Suppressor macrophage treated with lipopolysaccharide for 1 hour (primary cell): ENCODE data around the gene PFKL.

Experiments
- DNase-seq, 3 donors: peaks; one replicate each; pipeline ENCODE4 v3.0.0-alpha.2; 2020 to 2022

Gene PFKL

DNA sequence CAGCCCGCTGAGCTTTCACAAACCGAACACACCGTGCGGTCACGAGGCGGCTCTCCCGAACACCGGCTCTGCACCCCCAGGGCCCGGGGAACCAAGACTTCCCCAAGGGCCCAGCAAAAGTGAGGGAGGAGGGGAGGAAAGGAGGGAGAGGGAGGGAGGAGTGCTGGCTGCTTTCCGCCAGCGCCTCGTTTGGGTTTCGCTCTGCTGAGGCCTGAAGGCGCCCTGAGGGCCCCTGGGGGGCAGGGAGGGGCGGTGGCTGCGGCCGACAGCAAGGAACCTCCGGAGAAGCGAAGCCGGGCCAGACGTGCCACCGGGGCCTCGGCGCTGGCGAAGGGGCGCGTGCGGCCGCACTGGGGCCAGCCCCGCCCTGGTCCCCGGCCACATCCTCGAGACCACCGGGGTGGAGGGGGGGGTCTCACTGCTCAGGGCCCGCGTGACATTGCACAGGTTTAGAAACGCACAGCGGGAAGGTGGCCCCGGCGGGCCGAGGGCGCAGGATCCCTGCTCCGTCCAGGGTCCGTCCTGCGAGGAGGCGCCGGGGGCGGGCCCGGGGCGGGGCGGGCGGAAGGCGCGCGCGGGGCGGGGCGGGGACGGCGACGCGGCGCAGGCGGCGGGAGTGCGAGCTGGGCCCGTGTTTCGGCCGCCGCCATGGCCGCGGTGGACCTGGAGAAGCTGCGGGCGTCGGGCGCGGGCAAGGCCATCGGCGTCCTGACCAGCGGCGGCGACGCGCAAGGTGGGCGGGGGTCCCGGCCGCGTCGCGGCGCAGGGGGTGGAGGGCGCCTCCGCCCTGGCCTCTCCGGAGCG is at the start of gene PFKL:
Gene PFKL, plus strand, starts transcription at position 596 of the 804 bp plus-strand sequence. Its CDS starts 53 bp downstream, at position 649.
- DNase-seq: peak; percentile 66 to 93 (median 82)

DNA sequence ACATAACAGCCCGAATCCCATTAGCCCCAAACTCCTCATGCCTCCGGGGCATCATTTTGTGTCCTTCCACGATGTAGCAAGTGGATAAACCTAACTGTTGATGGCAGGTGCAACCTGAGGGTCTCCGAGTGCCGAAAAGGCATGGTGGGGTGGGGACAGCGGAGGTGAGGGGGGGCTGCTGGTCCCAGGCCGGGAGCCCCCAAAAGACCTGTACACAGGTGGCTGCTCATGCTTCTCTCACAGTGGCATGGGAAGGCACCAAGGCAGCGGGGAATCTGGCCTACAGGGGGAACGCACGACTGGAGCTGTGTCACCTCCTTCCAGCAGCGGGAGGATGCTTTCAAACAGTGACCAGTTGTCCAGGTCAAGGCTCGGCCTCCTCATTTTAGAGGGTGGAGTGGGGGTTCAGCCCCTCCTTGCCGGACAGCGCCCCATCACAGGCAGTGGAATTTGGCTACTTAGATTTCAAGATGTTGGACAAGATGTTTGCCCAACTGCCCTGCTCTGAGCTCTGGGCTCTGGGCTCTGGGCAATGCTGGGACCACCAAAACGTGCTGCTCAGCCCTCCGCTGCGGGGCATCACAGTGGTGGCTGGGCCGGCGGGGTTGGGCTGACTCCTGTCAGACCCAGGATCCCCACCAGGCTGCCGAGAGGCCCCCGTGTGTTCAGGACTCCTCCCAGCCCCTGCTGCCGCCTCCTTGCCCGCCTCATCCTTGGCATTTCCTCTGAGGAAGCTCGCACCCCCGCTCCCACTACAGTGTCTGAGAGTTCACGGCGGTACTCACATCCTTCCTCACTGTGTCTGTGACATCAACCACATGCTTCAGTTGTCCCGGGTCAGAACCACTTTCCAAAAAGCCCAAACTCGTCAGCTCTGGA is 45.8 kb upstream of the PFKL start:
- DNase-seq: peak; percentile 69 to 75 (median 72)

DNA sequence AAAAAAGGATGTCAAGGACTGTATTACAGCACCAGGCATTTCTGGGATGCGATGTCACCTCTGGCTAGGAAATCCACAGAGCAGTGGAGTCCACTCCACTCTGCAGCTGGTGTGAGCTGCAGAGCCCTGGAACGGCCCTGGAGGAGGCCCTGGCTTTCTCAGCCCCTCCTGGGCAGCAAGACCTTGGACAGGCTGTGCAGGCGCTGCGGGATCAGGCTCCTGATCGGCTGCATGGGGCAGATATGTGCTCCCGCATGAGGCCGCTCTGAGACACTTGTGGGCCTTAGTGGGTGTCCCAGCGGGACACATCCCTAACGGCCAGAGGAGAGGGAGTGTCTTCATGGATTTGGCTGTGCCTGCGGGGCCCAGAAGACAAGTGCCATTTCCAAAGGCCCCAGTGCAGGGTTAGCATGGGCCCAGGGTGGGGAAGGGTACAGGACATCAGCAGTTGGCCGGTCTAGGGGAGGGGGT is 44.3 kb upstream of the PFKL start:
- DNase-seq: peak in 1 of 3 donors; percentile 18

- DNase-seq: no peak
Measured at GRCh38 chr21:44258056-44258725, 41.7 kb upstream of the PFKL start.

GRCh38 chr21:44259082-44259705 is 40.7 kb upstream of the PFKL start:
- DNase-seq: peak in 1 of 3 donors; percentile 40

GRCh38 chr21:44260066-44260465 is 39.8 kb upstream of the PFKL start:
- peak; percentile 70 to 79 (median 76) for DNase-seq

- DNase-seq: no peak
Measured at GRCh38 chr21:44260791-44261631, 38.8 kb upstream of the PFKL start.

DNA sequence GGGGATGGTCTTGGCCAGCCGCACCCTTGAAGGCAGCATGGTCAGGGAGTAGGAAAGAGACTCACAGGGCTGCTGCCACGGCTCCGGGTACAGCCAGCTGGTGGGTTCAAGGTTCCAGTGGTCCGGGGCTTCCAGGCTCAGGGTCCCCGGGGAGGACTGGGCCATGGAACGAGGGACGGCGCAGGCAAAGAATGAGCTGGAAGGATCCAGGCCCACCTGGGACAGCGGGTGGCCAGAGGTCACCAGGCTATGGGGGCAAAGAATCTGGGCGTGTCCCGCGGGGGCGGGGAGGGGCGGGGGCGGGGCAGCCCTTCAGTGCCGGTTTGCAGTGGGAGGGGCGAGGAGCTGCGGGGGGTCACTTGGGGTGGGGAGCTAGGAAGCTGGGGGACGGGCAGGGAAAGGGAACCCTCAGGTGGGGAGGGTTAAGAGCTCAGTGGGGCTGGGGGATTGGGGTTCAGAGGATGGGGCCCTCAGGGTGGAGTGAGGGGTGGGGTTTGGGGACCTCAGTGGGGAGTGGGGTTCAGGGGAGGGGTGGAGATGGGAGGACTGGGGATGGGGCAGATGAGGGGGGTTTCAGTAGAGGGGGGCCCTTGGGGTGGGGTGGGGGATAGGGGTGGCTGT is 38.1 kb upstream of the PFKL start, which contains the start of gene DNMT3L:
Gene DNMT3L, minus strand, starts transcription at position 223 of the 621 bp plus-strand sequence. CDS start 638 bp downstream, outside the sequence.
- DNase-seq: no peak

GRCh38 chr21:44262338-44263056 is 37.4 kb upstream of the PFKL start:
- DNase-seq: no peak

DNA sequence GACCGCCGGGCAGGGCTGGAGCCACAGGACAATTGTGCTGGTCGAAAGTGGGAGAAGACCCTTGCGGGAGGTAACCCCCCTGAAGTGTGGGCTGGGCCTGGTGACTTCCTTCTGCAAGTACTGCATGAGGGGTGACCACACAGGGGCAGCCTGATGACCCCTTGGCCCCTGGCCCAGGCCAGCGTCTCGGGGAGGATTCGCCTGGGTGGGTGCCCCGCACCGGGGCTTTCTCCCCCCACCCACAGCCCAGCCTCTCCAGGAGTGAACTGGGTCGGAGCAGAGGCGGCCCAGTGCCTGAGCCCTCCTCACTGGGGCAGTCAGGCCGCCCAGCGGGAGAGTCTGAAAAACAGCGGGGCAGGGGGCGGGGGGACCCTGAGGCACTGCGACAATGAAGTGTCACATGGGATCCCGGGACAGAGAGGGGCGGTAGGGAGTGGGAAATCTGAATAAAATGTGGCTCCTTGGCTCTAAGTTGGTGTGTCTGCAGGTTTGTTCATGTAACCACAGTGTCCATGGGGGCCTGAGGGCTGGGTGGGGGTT is 36.6 kb upstream of the PFKL start:
- DNase-seq: no peak

DNA sequence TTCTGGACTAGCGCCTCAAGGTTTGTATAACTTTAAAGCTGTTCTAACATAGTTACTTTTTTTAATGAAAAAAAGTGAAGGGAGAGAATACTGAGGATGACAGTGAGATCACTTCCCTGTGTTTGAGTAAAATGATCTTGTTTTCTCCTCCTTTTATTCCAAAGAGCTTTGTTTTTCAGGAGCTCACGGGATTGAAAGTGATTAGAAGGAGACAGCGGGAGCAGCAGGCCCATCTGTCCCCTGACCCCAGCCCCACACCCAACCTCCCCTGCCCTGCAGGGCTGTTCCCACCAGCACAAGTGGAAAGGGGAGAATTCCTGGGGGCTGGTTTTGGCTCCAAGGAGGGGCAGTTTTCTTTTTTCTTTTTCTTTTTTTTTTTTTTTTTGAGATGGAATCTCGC is 36.1 kb upstream of the PFKL start:
- no peak for DNase-seq

- DNase-seq: no peak
Measured at GRCh38 chr21:44265734-44266270, 34.1 kb upstream of the PFKL start.

DNA sequence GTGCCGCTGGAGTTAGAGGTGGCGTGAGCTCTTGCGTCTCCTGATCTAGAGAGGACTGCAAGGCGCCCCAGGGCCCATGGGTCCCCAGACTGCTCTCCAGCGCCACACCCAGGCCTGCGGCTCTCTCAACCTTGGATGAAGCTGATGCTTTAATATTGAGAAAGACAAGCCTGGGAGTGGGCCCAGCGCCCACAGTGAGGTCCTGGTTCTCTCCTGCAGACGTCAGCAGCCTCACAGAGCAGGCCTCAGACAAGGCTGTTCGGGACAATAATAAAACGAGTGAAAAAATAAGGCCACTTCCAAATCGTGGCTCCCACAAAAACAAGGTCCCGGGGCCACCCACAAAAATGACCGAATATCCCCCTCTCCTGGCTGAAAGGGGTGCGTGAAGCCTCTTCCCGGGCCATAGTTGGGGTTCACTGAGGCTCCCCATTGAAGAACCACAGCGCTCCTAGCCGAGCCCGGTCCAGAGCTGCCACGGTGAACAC is 32.2 kb upstream of the PFKL start:
- peak; percentile 41 to 57 (median 55) for DNase-seq

DNA sequence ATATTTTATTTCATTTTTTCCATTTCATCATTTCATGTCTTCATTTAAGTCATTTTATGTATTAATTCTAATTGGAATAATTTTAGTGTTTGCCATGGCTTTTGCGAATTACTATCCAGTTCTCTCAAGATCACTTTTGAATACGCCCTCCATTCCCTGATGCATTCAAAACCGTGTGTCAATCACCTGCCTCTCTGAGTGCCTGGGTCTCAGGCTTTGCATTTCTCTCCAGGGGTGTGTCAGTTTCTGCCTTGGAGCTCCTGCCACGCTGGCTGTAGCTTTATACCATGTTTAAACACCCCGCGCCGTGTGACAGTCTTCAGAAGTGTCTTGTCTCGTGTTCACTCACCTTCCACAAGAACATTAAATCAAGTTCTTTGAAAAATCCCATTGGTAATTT is 30.8 kb upstream of the PFKL start:
- no peak for DNase-seq

- no peak for DNase-seq
Measured at GRCh38 chr21:44271558-44272283, 28.1 kb upstream of the PFKL start.

DNA sequence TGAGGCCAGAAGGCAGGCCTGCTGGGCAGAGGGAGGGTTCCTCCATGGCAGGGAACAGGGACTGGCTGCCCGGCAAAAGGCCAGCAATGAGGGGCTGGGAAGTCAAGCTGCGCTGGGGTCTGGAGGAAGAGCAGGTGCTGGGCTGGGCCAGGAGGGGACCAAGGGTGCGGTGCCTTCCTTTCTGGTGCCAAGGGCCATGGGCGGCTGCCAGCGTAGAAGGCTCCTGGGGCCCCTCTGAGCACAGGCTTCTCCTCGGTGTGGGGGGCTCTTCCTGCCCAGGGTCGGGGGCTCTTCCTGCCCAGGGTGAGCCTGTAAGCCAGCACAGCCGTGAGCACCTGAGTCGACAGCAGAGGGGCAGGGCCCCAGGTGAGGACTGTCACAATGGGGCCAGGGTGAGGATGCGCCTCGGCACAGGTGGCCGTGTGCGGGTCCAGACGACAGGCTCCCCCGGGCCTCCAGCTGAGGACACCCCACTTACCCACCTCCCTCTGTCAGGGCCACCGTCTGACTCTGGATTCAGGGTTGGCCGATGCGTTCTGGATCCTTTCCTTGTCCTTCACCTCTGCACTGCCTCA is 27.5 kb upstream of the PFKL start:
- no peak for DNase-seq

DNA sequence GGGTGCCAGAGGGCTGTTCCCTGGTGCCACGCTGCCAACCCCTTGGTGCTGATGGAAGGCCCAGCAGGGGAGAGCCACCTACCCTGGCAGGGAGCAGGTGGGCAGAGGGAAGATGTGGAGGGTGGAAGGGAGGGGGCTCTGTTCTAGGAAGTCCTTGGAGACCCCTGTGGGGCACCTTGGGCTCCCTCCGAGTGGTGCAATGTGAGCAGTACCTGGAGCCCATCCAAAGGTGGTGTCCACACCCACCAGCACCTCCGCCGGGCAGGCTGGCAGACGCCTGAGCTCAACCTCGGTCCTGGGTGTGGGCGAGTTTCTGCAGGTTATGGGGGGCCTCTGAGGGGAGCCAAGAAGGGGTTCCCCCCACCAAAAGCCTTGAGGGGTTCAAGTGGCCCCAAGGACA is 26.8 kb upstream of the PFKL start:
- DNase-seq: no peak

DNA sequence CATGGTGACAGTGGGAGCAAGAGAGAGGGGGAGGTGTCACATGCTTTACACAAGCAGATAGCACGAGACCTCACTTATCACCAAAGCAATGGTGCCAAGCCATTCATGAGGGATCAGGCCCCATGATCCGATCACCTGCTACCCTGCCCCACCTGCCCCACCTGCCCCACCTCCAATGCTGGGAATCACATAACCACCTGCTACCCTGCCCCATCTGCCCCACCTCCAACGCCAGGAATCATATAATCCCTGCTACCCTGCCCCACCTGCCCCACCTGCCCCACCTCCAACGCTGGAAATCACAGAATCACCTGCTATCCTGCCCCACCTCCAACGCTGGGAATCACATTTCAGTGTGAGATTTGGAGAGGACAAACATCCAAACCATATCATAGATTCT is 24.8 kb upstream of the PFKL start:
- DNase-seq: no peak
